ENCODE measurements around the gene SYT2. TPM values are rescaled to one million over a fixed set of nuclear protein-coding genes. Genes with fewer than 3 reads are reported as not detected.
"Not testable (repeated sequence)": the region's sequence is repeated elsewhere in the genome, so short reads cannot be mapped to it uniquely, and the experiment has no call there.

The SYT2 gene
- total and polyA plus RNA-seq, 10 of the 15 experiments (the other 5 are each of a cell fraction or from before 2014, with no cell fraction given): not detected

- no peak for TF ChIP-seq POLR2A (IDR thresholded peaks at IDR 0.05; ENCODE audit: low read depth, low read length)
These were observed 72.1 kb downstream of the SYT2 start (continued) for GRCh38 chr1:202638019-202638700.

- H3K4me3 ChIP-seq; H3K9ac ChIP-seq (ENCODE audit: control insufficient read depth, insufficient read depth, low read length); H3K4me1 ChIP-seq (ENCODE audit: control insufficient read depth, insufficient read depth, low read length); H3K4me2 ChIP-seq (ENCODE audit: control insufficient read depth, insufficient read depth); H3K36me3 ChIP-seq (ENCODE audit: control insufficient read depth in 2 of 2, insufficient read depth in 2 of 2, low read length in 1 of 2); H3K79me2 ChIP-seq (ENCODE audit: control insufficient read depth, insufficient read depth, low read length); in situ Hi-C loops (cut with MboI); H3K9me3 ChIP-seq (replicated peaks; ENCODE audit: control insufficient read depth, insufficient read depth, low read length); POLR2A ChIA-PET; H3K27ac ChIP-seq (ENCODE audit: control insufficient read depth, insufficient read depth); SMC1A ChIA-PET (ENCODE audit: uncharacterized antibody, unreplicated experiment); H4K20me1 ChIP-seq (ENCODE audit: control insufficient read depth, insufficient read depth); H3K27me3 ChIP-seq (replicated peaks in 1 of 2; ENCODE audit: control insufficient read depth in 2 of 2, insufficient read depth in 2 of 2, low read length in 1 of 2); FAIRE-seq; BruUV-seq (replicated peaks); H2AFZ ChIP-seq (ENCODE audit: control insufficient read depth, low read depth, low read length); DNase-seq (ENCODE audit: low read depth, low spot score); intact Hi-C loops (cut with micrococcal nuclease; ENCODE audit: unreplicated experiment): not testable (repeated sequence)
- CTCF ChIA-PET: interaction anchor here (1.2 kb wide), 1 partner anchor 21 kb away, joined by 6 read pairs; no protein-coding TSS in a partner anchor
- ATAC-seq: peak; percentile 36; the same call in 2 of the 3 replicates
- 41% methylated on average over 16 of the region's 16 CpGs for WGBS (ENCODE audit: insufficient coverage, insufficient replicate concordance, low lambda C conversion rate, missing lambda C conversion rate)
- RAD21 ChIA-PET (ENCODE audit: unreplicated experiment): interaction anchor here (0.6 kb wide), 1 partner anchor 83 kb away, joined by 3 read pairs; no protein-coding TSS in a partner anchor
These were observed 72.8 kb downstream of the SYT2 start for GRCh38 chr1:202637321-202638018.

- H4K20me1 ChIP-seq (ENCODE audit: control insufficient read depth, insufficient read depth); H3K27me3 ChIP-seq (replicated peaks in 1 of 2; ENCODE audit: control insufficient read depth in 2 of 2, insufficient read depth in 2 of 2, low read length in 1 of 2); POLR2A ChIA-PET; in situ Hi-C loops (cut with MboI); intact Hi-C loops (cut with micrococcal nuclease; ENCODE audit: unreplicated experiment); ATAC-seq; H3K27ac ChIP-seq (ENCODE audit: control insufficient read depth, insufficient read depth); CTCF ChIA-PET; H3K36me3 ChIP-seq (ENCODE audit: control insufficient read depth in 2 of 2, insufficient read depth in 2 of 2, low read length in 1 of 2); H3K79me2 ChIP-seq (ENCODE audit: control insufficient read depth, insufficient read depth, low read length); RAD21 ChIA-PET (ENCODE audit: unreplicated experiment); H3K9me3 ChIP-seq (replicated peaks; ENCODE audit: control insufficient read depth, insufficient read depth, low read length); DNase-seq (ENCODE audit: low read depth, low spot score); H3K9ac ChIP-seq (ENCODE audit: control insufficient read depth, insufficient read depth, low read length); H3K4me3 ChIP-seq; BruUV-seq (replicated peaks); SMC1A ChIA-PET (ENCODE audit: uncharacterized antibody, unreplicated experiment); FAIRE-seq; H3K4me1 ChIP-seq (ENCODE audit: control insufficient read depth, insufficient read depth, low read length); H2AFZ ChIP-seq (ENCODE audit: control insufficient read depth, low read depth, low read length); H3K4me2 ChIP-seq (ENCODE audit: control insufficient read depth, insufficient read depth): not testable (repeated sequence)
- 3% methylated on average over 3 of the region's 3 CpGs for WGBS (ENCODE audit: insufficient coverage, insufficient replicate concordance, low lambda C conversion rate, missing lambda C conversion rate)
These were observed 74.1 kb downstream of the SYT2 start for GRCh38 chr1:202636171-202636570.
